Epithelial cell of esophagus (primary cell): Measurements from ENCODE around the gene GM2A.

Experiments used
- DNase-seq: peaks from one replicate; pipeline ENCODE4 v3.0.0; 2010; ENCODE audit warnings: low read depth
- H3K4me3 ChIP-seq: 2 replicates; pipeline ENCODE4 v1.5.1; 2011; ENCODE audit warnings: mild to moderate bottlenecking, low read length, control low read depth
- CTCF ChIP-seq: IDR thresholded peaks from 2 replicates; pipeline ENCODE4 v1.5.1; 2011; ENCODE audit warnings: low read depth, mild to moderate bottlenecking, low read length, control low read depth, inconsistent platforms; ENCODE audit not compliant: insufficient read depth; ENCODE audit errors: missing control alignments

Gene GM2A

GRCh38 chr5:151284392-151284967 lies 31.5 kb downstream of the GM2A start:
- peak; percentile 24 for TF ChIP-seq CTCF
- no peak for DNase-seq
- no peak overlapping the region for H3K4me3 ChIP-seq

GRCh38 chr5:151285683-151286082 lies 32.7 kb downstream of the GM2A start:
- TF ChIP-seq CTCF, result no peak
- no peak for DNase-seq
- no peak overlapping the region for H3K4me3 ChIP-seq

- H3K4me3 ChIP-seq, result no peak overlapping the region
- DNase-seq, result no peak
- no peak for TF ChIP-seq CTCF
Measured at GRCh38 chr5:151286246-151286645, 33.3 kb downstream of the GM2A start.

GRCh38 chr5:151288180-151288579 lies 35.2 kb downstream of the GM2A start:
- no peak overlapping the region for H3K4me3 ChIP-seq
- peak; percentile 70 for DNase-seq
- peak; percentile 34 for TF ChIP-seq CTCF

GRCh38 chr5:151293624-151294023 lies 40.6 kb downstream of the GM2A start:
- H3K4me3 ChIP-seq, result no peak overlapping the region
- no peak for DNase-seq
- no peak for TF ChIP-seq CTCF

- no peak overlapping the region for H3K4me3 ChIP-seq
- peak; percentile 48 for DNase-seq
- TF ChIP-seq CTCF, result no peak
Measured at GRCh38 chr5:151295138-151295537, 42.2 kb downstream of the GM2A start.

- H3K4me3 ChIP-seq, result no peak overlapping the region
- DNase-seq, result no peak
- no peak for TF ChIP-seq CTCF
Measured at GRCh38 chr5:151295791-151296477, 42.9 kb downstream of the GM2A start.
